BJ (cell line): ENCODE results near the gene AP1S1. TPM values are rescaled to one million over a fixed set of nuclear protein-coding genes. Genes with fewer than 3 reads are reported as not detected.

Source experiments
- CTCF ChIA-PET: fragments of 350-600 bp; formaldehyde crosslinking; extraction: SDS; loops from one replicate; lab custom pipeline; 2021; ENCODE audit warnings: antibody characterized with exemption, inconsistent platforms; lab: Yijun Ruan, JAX
- POLR2A ChIA-PET: fragments of 300-600 bp; sonication (Branson Sonifier 250); formaldehyde crosslinking; extraction: SDS; loops from one replicate; lab custom pipeline; 2021; ENCODE audit warnings: antibody characterized with exemption; lab: Charles Lee
- DNase-seq: peaks from one replicate; pipeline ENCODE4 v3.0.0-alpha.2; 2011; ENCODE audit warnings: low read depth
- H3K27me3 ChIP-seq: 2 replicates; pipeline ENCODE4 v1.6.0; 2011; ENCODE audit warnings: low read length; ENCODE audit not compliant: control insufficient read depth, insufficient read depth
- H3K36me3 ChIP-seq: 2 replicates; pipeline ENCODE4 v1.5.1; 2011; ENCODE audit warnings: low read length; ENCODE audit not compliant: control insufficient read depth, insufficient read depth
- H3K4me3 ChIP-seq: 2 replicates; pipeline ENCODE4 v1.5.1; 2011; ENCODE audit warnings: low read depth, mild to moderate bottlenecking, control low read depth, low read length
- polyA plus RNA-seq: library from polyadenylated mRNA; depleted of rRNA; stranded (reverse); fragments of >200 nt; gene quantifications from 2 replicates; pipeline ENCODE4 v1.2.3, GENCODE V29; 2011
- TF ChIP-seq, protein P1 (sequence below): IDR thresholded peaks from 2 replicates; pipeline ENCODE4 v1.5.1; 2011; ENCODE audit warnings: low read depth, mild to moderate bottlenecking, control low read depth, inconsistent platforms, low read length, moderate library complexity; ENCODE audit not compliant: insufficient read depth

The AP1S1 gene
- polyA plus RNA-seq, 1 experiment: 270 TPM

- ChIA-PET POLR2A (no interaction called here), CTCF (interaction anchor here (0.7 to 1.0 kb wide), 3 partner anchors 12 to 118 kb away, joined by 3 to 4 read pairs (median 3); no protein-coding TSS in a partner anchor)
- Histone ChIP-seq H3K36me3 (peaks cover 8% of the 10 kb centered on the region), H3K4me3 (peak overlapping the region; percentile 24), H3K27me3 (peaks cover 15% of the 10 kb centered on the region)
- TF ChIP-seq, protein P1, sequence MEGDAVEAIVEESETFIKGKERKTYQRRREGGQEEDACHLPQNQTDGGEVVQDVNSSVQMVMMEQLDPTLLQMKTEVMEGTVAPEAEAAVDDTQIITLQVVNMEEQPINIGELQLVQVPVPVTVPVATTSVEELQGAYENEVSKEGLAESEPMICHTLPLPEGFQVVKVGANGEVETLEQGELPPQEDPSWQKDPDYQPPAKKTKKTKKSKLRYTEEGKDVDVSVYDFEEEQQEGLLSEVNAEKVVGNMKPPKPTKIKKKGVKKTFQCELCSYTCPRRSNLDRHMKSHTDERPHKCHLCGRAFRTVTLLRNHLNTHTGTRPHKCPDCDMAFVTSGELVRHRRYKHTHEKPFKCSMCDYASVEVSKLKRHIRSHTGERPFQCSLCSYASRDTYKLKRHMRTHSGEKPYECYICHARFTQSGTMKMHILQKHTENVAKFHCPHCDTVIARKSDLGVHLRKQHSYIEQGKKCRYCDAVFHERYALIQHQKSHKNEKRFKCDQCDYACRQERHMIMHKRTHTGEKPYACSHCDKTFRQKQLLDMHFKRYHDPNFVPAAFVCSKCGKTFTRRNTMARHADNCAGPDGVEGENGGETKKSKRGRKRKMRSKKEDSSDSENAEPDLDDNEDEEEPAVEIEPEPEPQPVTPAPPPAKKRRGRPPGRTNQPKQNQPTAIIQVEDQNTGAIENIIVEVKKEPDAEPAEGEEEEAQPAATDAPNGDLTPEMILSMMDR: no peak
- no peak for DNase-seq
Observed at GRCh38 chr7:101164071-101164840, 10.0 kb downstream of the AP1S1 start.

DNA sequence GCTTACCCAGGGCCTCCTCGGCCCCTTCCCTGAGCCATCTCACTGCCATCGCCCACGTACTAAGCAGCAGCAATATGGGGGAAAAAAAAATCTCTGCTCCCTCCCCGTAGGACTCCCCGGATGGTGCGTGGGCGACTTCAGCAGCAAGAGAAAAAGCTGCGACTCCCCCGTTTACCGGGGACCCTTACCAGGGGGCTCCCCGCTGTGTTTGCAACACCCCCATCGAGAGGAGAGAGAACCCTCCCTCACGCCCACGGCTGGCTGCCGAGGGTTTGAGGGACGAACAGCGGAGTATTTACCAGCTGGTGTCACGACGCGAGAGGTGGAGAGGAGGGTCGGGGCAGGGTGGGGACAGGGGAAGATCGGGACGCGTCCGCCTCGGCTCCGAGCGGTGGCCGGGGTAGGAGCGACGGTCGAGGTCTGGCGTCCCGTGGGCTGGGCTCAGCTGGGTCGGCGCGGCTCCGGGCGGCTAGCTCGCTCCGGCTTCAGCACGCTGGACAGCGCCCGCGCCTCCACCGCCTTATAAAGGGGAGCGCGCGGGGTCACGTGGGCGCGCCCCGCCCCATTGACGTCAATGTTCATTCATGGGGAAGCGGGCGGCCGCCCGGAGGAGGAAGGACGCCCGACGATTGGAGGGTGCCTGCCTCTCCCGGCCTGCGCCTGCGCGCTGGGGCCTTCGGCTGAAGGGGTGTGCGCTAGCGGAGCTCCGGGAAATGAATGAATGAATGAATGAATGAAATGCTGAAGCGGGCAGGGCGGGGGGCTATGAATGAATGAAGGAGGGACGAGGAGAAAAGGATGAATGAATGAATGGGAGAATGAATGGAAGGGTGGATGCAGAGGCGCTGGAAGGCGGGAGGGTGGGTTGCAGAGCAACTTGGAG is 11.0 kb downstream of the AP1S1 start, which contains the start of gene VGF:
Gene VGF (minus strand): TSS at position 495 of the 883 bp plus-strand sequence. CDS start 726 bp downstream, outside the sequence.
- ChIA-PET CTCF (interaction anchor here (0.8 to 1.5 kb wide), 7 partner anchors 8 to 71 kb away, joined by 3 to 7 read pairs (median 3); partner anchors contain the start of gene AP1S1), POLR2A (interaction anchor here (0.6 to 0.8 kb wide), 2 partner anchors 33 to 53 kb away, joined by 3 to 24 read pairs; partner anchors contain the start of gene ZNHIT1)
- no peak within 1 kb of the TSS for H3K4me3 ChIP-seq
- peaks cover 2% of the 10 kb centered on the region for H3K36me3 ChIP-seq
- TF ChIP-seq, protein P1: no peak
- peaks cover 22% of the 10 kb centered on the region for H3K27me3 ChIP-seq
- DNase-seq: peak; percentile 33

DNA sequence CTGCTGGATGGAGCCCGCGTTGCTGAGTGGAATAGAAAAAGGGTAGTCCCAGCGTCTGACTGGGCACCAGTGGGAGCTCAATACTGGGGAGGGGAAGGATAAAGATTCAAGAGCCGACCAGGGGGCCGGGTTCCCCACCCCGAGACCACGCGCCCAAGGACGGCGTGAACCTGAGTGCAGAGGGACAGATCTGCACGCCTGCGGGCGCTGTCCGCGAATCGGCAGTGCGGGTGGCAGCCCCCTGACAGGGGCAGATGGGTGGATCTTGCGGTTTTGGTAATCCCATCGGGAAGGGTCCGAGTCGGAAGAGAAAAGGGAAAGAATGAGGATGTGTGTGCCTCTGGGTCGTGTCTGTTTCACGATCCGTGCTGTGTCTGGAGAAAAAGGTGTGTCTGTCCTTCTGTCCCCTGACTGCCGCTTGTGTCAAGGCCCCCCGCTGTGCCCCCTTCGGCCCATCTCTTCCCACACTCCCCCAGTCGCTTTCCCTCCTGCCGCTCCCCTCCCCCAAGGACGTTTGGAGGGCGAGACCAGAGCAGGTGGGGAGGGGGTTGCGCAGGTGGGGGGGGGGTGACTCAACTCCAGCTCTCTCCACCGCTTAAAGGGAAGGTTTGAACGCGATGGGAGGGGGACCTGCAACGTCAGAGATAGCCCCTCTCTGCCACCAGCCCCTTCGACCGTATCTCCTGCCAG is 11.8 kb downstream of the AP1S1 start:
- Histone ChIP-seq H3K27me3 (peaks cover 28% of the 10 kb centered on the region), H3K4me3 (no peak overlapping the region), H3K36me3 (peaks cover under 1% of the 10 kb centered on the region; the same call in 1 of the 2 replicates)
- DNase-seq: no peak
- POLR2A ChIA-PET: interaction anchor here (0.6 kb wide), 1 partner anchor 34 kb away, joined by 24 read pairs; no protein-coding TSS in a partner anchor
- CTCF ChIA-PET: interaction anchor here (0.6 to 1.5 kb wide), 6 partner anchors 7 to 29 kb away, joined by 3 to 7 read pairs (median 3); partner anchors contain the start of gene AP1S1
- TF ChIP-seq, protein P1: no peak

GRCh38 chr7:101166648-101166908 is 12.3 kb downstream of the AP1S1 start:
- TF ChIP-seq, protein P1: no peak
- POLR2A ChIA-PET: no interaction called here
- Histone ChIP-seq H3K27me3 (peaks cover 33% of the 10 kb centered on the region), H3K4me3 (no peak overlapping the region), H3K36me3 (no peaks in the 10 kb centered on the region)
- CTCF ChIA-PET: interaction anchor here (0.6 kb wide), 1 partner anchor 23 kb away, joined by 4 read pairs; no protein-coding TSS in a partner anchor
- no peak for DNase-seq
